NCI-H2196 (cell line): Measurements from ENCODE around the gene CALML3.

Experiments used
- DNase-seq: peaks from one replicate; lab custom pipeline; 2025; ENCODE audit not compliant: unreplicated experiment; lab: John Stamatoyannopoulos, UW

Gene CALML3

DNA sequence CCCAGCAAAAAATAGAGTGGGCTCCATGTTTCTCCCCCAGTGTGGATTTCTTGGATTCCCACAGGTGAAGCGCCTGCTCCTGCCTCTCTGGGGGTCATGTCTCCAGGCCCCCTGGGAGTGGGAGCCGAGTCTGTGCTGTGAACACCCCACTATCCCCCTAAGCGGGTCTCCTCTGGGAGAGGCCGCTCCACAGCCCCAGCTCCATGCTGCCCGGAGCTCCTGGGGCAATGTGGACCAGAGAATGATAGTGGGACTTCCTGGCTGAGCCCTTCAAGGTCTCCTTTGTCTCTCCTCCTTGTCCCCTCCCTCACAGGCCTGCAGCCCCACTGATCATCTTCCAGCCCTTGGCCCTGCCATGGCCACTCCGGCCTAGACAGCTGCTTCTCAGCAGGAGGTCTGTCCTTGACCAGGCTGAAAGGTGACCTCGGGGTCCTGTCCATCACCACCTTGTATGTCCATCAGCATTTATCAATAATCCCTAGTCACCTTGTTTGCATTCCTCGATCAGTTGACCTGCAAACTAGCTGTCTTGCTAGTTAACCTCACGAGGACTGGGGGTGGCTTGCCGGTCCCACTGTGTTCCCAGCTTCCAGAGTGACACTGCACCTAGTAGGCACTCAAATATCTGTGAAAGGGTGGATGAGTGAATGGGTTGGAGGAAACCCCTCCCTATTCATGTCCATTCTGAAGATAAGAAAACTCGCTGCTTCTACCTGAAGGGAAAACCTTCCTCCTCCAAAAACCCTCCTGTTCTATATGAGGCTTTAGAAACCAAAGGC, 776 bp upstream of the CALML3 start:
- DNase-seq: no peak

DNA sequence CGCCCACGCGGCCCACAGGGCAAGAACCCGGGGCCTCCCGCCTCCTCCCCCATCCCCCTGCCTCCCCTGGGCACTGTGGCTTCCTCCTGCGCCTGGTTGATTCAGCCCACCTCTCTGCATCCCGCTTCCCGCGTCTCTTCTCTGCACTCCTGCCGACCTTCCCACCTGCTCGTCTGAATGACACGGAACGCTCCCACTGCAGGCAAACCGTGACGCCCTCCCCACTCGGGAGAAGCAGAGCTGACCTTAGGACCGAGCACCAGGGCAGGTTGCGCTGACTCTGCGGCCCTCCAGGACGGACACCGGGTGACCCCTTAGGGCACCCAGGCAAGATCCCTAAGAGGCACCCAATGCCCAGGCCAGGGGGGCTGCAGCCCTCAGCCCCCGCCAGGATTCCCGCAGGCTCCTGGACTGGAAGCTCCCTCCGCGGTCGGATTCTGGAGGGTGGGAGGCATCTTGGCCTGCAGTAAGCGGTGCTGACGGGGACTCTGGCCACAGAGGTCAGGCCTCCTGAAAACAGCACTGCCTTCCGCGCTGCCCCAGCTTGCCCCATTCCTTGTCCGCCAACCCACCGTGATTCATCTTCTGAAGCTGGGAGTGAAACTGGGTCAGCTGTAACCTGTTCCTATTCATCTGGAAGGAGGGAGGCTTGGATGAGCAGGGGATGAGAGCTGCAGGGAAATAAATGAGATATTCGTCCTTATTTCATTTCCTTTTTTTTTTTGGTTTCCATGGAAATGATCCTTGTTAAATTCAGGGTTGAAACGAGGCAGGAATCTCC, 990 bp downstream of the CALML3 start:
- no peak for DNase-seq

DNA sequence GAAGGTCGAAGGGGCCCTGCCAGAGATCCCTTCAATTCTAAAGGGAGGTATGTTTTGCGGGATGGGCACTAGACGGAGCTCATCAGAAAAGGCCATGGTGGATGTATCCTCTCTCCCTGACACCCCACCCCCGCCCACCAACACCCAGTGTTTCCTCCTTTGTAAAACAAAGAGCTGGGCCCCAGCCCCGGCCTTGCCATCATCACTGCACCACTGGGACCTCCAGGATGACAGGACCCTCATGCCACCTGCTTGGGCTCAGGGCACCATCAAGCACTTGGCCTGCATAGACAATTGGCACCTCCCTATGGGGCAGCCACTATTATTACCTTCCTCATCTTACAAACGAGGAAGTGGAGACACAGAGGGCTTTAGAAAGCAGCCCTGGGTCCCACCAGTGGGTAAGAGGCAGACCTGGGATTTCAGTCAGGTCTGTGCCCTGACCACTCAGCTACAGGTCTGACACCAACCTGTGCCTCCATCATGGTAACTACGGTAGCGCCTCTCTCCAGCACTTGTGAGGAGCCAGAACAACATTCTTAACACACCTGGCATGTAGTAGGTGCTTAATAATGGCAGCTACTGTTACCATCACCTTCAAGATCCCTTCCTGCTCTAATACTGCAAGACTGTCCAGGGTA, 2.0 kb downstream of the CALML3 start:
- no peak for DNase-seq

DNA sequence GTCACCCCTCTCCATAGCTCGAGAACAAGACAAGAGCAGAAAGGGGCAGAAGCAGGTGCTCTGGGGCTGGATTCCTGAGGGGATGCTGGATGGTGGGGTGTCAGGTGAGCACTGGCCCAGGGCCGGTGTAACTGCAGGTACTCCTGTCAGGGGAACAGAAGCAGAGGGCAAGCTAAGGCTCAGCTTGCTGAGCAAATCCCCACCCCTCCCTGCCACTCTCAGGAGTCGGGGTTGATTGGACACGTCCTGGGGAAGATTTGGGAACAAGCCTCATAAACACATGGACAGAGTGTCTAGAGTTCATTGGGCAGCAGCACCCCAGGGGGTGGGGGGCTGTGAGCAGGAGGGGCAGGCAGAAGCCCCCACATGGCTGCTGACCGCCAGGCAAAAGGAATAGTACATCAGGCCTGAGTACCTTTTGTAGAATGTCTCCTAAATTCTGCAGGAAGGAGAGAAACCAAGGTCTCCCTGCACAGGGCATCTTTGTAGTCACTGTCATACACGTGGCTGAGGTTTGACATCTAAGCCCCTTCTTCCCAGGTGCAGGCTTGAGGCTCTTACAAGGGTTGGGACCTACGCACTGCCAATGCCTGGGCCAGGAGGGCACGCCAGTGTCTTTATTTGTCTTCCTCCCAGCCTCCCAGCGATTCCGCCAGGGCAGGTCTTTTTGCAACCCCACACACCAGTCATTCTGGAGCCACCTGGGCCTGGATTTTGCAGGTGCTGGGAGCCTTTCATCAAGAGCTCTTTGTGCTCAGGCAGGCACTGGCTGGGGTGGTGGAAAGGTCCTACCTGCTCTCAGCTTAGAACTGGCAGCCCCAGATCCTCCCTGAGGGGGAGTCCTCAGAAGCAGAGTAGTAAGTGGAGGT, 2.8 kb downstream of the CALML3 start:
- DNase-seq: peak; percentile 40

DNA sequence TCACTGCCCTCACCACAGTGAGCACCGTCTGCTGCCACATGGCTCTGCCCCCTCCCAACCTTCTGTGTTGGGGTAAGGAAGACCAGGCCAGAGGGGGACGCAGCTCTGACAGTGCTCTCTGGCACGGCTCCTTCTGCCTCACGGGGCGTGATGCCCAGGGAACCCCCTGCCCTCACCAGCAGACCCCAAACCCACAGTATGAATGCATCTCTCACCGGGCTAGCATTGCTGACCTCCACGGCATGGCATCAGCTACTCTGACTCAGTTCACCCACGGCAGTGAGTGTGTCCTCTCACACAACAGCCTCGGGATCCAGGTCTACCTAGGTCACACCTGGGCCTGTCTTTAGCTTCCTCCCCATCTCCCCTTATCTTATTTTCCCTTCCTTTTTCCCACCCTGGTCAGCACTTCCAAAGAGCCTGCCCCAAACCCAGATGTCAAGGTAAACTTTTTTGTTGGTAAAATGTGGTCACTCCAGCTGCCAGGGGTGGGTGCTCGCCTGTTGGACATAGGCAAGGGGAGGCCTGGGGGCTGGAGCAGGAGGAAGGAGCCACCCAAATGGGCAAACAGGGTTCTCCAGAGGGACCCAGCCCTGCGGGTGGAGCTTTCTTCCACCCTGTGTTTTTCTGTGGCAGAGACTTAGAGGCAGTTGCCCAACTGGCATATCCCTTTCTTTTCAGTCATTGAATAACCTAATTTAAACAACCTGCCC, 4.4 kb downstream of the CALML3 start:
- DNase-seq: no peak

DNA sequence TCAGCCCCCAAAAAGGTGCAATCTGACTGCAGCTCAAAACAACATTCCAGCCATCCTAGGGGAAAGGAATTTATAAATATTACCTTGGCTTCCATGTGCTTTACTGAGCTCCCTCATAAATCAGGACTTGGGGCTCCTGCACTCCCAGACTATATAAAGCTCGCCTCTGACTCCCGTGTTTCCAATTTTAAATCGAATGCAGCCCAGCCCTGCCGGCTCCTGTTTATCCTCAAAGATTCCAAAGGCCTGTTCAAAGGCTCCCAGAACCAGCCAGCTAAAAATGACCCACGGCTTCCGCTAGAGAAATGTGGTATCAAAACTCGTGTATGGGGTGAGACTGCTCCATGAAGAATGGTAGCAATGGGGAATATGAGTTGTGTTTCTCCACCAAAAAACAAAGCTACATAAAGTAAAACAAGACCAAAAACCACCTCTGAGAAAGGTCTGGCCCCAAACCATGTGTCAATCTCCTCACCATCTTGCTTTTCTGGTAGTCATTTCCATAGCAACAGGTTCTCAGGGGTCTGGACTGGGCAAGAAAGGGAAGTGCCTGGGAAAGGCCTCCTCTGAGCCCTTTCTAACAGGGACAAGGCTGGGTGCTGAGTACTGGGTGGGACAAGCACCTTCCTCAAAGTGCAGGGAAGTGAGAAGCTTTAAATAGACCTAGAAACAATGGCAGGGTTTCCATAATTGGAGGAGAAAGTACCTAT, 5.1 kb downstream of the CALML3 start:
- DNase-seq: no peak

DNA sequence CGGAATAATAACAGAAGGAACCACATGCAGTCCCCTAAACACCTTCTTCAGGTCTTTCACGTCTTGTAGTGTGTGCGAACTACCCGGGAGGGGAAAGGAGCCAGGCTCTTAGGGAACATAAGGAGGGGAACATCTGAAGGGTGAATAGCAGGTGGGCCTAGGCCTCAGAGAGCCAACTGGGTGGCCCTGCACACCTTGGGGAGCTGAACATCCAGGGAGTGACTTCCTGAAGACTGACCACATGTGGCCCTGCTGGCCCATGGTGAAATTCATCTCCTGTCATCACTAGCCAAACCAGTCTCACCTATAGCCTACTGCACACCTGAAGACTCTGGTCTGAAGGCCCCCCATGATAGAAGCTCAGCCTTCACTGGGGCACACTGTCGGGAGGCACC, 5.6 kb downstream of the CALML3 start:
- DNase-seq: no peak

DNA sequence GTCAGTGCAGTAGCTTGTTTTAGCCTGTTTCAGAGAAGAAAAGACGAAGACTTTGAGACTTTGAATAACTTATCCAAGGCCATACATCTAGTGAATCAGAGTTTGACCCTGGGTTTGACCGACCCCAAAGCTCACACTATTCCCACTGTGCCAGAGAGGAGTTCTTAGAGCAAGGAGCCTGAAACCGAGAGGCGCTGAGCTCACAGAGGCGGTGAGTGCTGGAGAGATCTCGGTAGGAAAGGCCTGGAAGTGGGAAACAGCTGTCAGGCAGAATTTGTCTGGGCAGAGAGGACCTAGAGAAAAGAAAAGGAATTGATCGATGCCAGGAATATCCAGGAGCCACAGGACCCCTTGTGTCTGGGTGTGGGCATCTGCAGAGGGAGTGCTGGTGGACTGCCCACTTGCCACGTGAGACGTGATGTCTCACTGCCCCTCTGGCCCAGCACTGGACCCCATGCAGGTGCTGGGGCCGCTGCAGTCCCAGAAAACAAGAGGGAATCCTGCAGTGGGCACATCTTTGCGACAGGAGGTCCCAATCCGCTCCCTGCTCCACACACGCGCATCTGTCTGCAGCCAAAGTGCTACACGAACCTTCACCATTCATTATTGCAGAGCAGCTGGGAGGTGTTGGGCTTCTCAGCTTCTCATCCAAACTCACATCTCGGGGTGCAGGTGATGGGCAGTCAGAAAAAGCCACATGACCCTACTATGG, 6.2 kb downstream of the CALML3 start:
- DNase-seq: no peak

DNA sequence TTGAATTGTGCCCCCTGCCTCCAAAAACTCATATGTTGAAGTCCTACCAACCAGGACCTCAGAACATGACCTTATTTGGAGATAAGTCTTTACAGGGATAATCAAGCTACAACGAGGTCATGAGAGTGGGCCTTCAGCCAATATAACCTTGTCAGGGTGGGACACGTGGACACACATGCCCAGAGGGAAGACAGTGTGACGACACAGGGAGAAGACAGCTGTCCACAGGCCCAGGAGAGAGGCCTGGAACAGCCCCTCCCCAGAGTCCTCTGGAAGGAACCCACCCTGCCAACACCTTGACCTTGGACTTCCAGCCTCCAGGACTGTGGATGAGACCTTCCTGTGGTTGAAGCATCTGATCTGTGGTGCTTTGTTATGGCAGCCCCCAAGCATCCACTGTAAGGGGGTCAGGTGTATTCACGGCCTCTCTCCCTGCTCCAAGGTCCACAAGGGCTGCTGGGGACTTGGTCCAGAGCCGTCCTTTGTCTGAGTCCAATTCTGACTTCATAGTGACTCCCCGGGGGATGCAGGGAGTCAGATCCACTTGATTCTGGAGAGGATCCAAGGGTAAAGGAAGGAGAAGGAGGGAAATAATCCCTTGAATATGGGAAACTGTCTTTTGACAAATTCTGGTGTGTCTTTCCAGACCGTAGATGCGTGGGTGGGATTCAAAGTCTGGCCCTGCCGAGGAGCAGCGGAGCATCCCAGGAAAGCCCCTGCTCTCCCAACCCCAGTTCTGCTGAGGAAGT, 7.0 kb downstream of the CALML3 start:
- DNase-seq: no peak

DNA sequence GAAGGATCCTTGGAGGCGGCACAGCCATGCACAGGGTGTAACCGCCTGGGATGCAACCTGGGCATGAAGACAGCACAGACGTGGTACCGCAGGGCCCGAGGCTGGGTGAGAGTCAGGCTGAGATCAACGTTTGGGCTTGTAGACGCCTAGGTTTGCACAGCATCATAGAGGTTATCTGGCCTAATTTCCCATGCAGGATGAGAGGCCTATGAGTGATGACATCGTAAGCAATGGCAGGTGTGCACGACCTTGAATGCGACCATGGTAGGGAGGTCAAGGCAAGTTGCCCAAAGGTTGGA, 7.5 kb downstream of the CALML3 start:
- no peak for DNase-seq

DNA sequence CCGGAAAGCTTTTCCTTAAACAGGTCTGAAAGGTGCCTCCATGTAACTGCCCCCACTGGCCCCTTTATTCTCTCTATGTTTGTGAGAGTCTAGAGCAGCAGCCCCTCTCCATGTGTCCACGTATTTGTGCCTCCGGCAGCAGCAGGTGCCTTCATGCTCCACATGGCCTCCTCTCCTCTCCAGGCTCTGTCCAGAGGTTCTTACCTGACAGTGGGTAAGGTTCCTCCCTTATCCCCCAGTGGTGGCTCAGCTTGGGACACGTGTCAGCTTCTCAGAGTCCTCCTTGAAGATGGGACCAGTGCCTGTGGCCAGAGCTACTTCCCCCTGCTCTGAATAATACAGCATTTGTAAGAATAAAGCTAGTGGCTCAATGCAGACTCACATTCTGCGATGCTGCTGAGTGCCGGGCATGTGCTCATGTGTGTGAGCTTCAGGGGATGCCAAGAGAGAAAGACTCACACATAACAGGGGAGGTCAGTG, 7.9 kb downstream of the CALML3 start:
- DNase-seq: no peak

DNA sequence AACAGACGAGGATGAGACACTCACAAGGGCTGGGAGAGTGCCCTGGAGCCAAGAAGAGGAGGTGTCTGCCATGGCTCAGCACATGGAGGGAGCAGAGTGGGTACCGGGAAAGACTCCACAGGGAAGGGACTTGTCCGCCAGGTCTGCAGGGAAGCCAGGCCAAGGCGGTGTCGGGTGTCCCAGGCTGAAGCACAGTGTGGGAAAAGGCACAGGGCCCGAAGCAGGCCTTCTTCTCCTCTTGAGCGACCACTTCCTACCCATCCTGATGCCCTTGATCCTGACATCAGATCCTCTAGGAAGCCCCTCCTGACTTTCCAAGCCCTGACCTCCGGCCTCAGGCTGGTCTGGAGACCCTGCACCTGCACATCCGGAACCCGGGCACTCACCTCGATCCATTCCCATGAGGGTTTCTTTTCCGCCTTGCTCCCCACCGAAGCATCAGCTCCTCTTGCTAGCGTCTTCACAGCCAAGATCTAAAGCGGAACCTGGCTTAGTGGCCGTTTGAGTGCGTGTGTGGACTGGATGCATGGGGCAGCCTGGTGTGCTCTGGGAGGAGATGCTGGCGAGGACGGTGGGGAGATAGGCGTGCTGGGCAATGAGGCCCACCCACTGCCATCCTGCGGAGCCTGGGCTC, 8.5 kb downstream of the CALML3 start:
- DNase-seq: no peak

DNA sequence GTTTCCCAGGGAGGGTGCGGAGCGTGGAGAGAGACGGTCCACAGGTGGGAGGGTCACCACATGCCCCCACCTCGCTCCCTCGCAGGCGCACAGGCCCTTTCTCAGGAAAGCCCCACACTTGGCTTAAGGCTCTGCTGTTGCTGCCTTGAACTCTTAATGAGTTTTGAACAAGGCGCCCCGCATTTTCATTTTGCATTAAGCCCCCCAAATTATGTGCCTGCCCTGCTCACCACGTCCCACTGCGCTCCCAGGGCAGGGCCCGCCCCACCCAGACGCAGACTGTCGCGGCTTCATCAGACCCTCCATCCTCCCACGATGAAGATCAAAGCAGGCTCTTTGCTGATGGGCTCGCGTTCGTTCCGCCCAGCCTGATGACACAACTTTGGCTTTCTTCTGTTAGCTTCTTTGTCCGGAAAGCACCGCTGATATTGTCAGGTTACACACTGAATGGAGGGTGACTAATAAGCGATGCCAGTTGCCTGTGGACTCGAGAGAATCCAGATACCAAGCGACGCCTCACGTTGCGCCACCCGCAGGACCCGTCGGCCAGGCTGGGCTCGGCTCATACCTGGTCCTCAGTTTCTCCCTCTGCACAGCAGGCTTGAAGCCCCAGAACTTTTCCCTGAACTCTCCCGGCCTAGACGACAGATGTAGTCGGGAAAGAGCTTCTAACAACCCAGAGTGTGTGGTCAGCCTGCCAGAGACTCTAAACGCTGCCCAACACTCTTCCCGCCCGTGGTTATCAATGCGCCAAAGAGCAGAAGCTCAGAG, 9.5 kb downstream of the CALML3 start:
- DNase-seq: no peak

DNA sequence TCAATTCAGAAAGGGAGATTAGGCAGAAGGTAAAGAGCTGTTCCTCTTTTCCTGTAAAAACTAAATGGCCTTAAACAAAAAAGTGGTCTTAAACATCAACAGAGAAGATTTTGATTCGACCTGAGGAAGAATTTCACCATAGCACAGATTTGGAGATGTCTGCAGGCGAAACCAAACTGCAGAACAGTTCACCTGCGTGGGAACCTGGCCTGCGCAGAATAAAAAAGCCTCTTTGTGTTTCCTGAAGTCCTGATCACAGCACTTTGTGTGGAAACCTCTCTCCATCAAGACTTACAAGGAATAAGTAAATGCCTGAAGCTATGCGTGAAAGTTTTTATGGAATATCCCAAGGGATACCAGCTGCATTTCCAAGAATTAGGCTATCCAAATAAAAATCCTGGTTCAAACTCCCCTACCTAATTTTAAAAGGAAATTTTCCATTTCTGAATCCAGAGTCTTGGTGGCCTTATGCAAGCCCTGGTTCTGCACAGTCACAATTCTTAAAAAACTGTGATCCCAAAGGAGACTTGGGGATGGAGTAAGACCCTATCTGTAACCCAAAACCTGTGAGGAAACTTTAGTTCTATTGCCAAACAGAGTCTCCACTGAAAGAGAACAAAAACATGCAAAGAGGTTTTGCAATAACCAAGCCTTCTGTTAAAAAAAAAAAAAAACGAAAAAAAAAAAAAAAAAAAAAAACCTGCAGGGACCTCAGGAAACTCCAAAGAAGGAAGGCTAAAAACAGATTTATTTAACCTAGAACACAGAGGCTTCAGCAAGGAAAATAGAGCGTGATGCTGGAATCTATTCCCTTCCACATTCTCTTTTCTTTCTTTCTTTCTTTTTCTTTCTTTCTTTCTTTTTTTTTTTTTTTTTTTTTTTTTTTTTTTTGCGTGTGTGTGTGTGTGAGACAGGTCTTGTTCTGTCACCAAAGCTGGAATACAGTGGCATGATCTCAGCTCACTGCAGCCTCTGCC, 10.4 kb downstream of the CALML3 start:
- no peak for DNase-seq

DNA sequence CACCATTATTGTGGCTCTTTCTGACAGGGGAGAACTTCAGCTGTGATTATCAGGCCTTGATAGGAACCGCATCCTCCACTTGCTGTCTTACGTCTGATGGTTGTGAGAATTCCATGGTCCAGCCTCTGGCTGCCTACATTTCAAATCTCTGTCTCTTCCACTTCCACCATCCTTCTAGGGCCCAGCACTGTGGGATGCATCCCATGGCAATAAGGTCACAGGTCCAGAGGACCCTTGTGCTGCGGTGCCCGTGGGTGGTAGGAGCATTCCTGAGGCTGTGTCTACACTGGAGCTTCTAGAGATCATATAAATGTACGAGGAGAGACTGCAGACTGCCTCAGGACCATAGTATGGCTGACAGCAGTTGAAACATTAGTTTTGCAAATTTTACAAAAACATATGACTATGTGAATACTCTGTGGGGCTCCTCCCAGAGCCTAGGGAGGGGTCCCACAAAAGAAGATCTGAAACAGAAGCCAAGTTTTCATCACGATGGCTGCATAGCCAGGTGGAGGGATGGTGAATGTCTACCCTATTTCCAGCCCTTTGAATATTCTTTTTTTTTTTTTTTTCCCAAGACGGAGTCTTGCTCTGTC, 11.8 kb downstream of the CALML3 start:
- no peak for DNase-seq

DNA sequence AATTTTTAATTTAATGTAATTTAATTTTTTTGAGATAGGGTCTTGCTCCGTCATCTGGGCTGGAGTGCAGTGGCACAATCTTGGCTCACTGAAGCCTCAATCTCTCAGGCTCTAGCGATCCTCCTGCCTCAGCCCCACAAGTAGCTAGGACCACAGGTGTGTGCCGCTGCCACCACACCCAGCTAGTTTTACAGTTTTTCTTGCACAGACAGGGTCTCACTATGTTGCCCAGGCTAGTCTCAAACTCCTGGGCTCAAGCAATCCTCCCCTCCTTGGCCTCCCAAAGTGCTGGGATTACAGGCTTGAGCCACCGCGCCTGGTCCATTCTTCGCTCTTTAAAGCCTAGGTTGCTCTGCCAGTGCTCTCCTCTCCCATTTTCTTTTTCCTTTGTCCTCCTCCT, 12.9 kb downstream of the CALML3 start:
- no peak for DNase-seq
